GM10266 (cell line): ENCODE data around the gene FUOM.

ENCODE experiments used
- DNase-seq: peaks from one replicate; pipeline ENCODE4 v3.0.0; 2012; ENCODE audit errors: extremely low spot score
- CTCF ChIP-seq: IDR thresholded peaks from 2 replicates; pipeline ENCODE4 v1.5.1; 2012; ENCODE audit warnings: mild to moderate bottlenecking, low read depth; ENCODE audit not compliant: control insufficient read depth, insufficient read depth; ENCODE audit errors: missing control alignments

Gene FUOM

GRCh38 chr10:133353988-133354605 lies 3.7 kb downstream of the FUOM start:
- no peak for TF ChIP-seq CTCF
- no peak for DNase-seq

- no peak for TF ChIP-seq CTCF
- DNase-seq, result no peak
Measured at GRCh38 chr10:133353202-133353959, 4.4 kb downstream of the FUOM start.

GRCh38 chr10:133351408-133352318 lies 6.2 kb downstream of the FUOM start:
- DNase-seq, result no peak

GRCh38 chr10:133350950-133351329 lies 6.9 kb downstream of the FUOM start:
- no peak for DNase-seq
- TF ChIP-seq CTCF, result no peak

More at GRCh38 chr10:133351408-133352318, 6.2 kb downstream of the FUOM start:
- peak; percentile 12 for TF ChIP-seq CTCF

- TF ChIP-seq CTCF, result no peak
Measured at GRCh38 chr10:133350283-133350949, 7.4 kb downstream of the FUOM start.

GRCh38 chr10:133349577-133350011 lies 8.2 kb downstream of the FUOM start:
- TF ChIP-seq CTCF, result no peak
- DNase-seq, result no peak

More at GRCh38 chr10:133350283-133350949, 7.4 kb downstream of the FUOM start:
- no peak for DNase-seq
